ENCODE measurements around the gene PABPN1. TPM values are rescaled to one million over a fixed set of nuclear protein-coding genes. Genes with fewer than 3 reads are reported as not detected.

PABPN1 gene
- total and polyA plus RNA-seq, 2 of the 13 experiments (the other 11 are each of a cell fraction or from before 2014, with no cell fraction given) = 233 to 524 TPM

GRCh38 chr14:23302290-23303225 is 18.7 kb upstream of the PABPN1 start, which contains the start of gene PPP1R3E (continued):
- TF ChIP-seq ZBTB20 (CRISPR knock-in tag; IDR thresholded peaks at IDR 0.05; ENCODE audit: borderline replicate concordance, low read depth) (peak; percentile 86), HNF4G (IDR thresholded peaks at IDR 0.05; ENCODE audit: borderline replicate concordance, low read depth, low read length) (no peak), HNF4G (CRISPR knock-in tag; IDR thresholded peaks at IDR 0.05; ENCODE audit: borderline replicate concordance, low read depth) (peak; percentile 24; the same call in 1 of the 2 replicates), SALL2 (CRISPR knock-in tag; IDR thresholded peaks at IDR 0.05) (no peak), KAT7 (CRISPR knock-in tag; IDR thresholded peaks at IDR 0.05; ENCODE audit: borderline replicate concordance) (peak; percentile 22; the same call in 1 of the 2 replicates), ELF1 (CRISPR knock-in tag; IDR thresholded peaks at IDR 0.05) (0 out of 2 replicates have a peak, but pooled peaks have one; percentile 28), FOSL1 (CRISPR knock-in tag; IDR thresholded peaks at IDR 0.05; ENCODE audit: borderline replicate concordance) (no peak), KLF9 (CRISPR knock-in tag; IDR thresholded peaks at IDR 0.05; ENCODE audit: low read depth) (peak; percentile 98), GFI1 (CRISPR knock-in tag; IDR thresholded peaks at IDR 0.05; ENCODE audit: borderline replicate concordance) (no peak), HNRNPLL (IDR thresholded peaks at IDR 0.05; ENCODE audit: low read depth, low read length, poor library complexity, severe bottlenecking) (peak; percentile 91), ZGPAT (CRISPR knock-in tag; IDR thresholded peaks at IDR 0.05) (peak; percentile 72; the same call in 1 of the 2 replicates), NFE2L2 (IDR thresholded peaks at IDR 0.05; ENCODE audit: low read length) (0 out of 2 replicates have a peak, but pooled peaks have one; percentile 16), ZBTB38 (CRISPR knock-in tag; IDR thresholded peaks at IDR 0.05) (peak; percentile 66), ZNF407 (CRISPR knock-in tag; IDR thresholded peaks at IDR 0.05; ENCODE audit: not compliant biosample characterization) (peak; percentile 50), ZNF224 (CRISPR knock-in tag; IDR thresholded peaks at IDR 0.05) (peak; percentile 5; the same call in 1 of the 2 replicates), NFRKB (IDR thresholded peaks at IDR 0.05) (no peak)
